ENCODE results near the gene PEX5L. TPM values are rescaled to one million over a fixed set of nuclear protein-coding genes. Genes with fewer than 3 reads are reported as not detected.

The PEX5L gene
- total RNA-seq, result under 0.01 TPM in 2 replicates

- peak; percentile 23 for DNase-seq (ENCODE audit: low read depth)
- peak within 1 kb of the TSS; percentile 9 for H3K4me3 ChIP-seq (ENCODE audit: low read depth, low read length)
- no peak for TF ChIP-seq CTCF (IDR thresholded peaks at IDR 0.05; ENCODE audit: insufficient read depth, low read depth, low read length)
These were observed at the start of gene PEX5L for GRCh38 chr3:180036671-180037455. Gene PEX5L, minus strand, starts transcription at chr3:180036937. Its CDS starts 338 bp downstream, at chr3:180036599.

GRCh38 chr3:180085122-180085710 lies 48.5 kb upstream of the PEX5L start:
- H3K4me3 ChIP-seq (ENCODE audit: low read depth, low read length), result no peak overlapping the region
- DNase-seq (ENCODE audit: low read depth), result no peak
- no peak for TF ChIP-seq CTCF (IDR thresholded peaks at IDR 0.05; ENCODE audit: insufficient read depth, low read depth, low read length)

- DNase-seq (ENCODE audit: low read depth), result no peak
- H3K4me3 ChIP-seq (ENCODE audit: low read depth, low read length), result no peak overlapping the region
- no peak for TF ChIP-seq CTCF (IDR thresholded peaks at IDR 0.05; ENCODE audit: insufficient read depth, low read depth, low read length)
These were observed 46.0 kb upstream of the PEX5L start for GRCh38 chr3:180082699-180083098.

- no peak for TF ChIP-seq CTCF (IDR thresholded peaks at IDR 0.05; ENCODE audit: insufficient read depth, low read depth, low read length)
- DNase-seq (ENCODE audit: low read depth), result no peak
- H3K4me3 ChIP-seq (ENCODE audit: low read depth, low read length), result no peak overlapping the region
These were observed 41.9 kb upstream of the PEX5L start for GRCh38 chr3:180078592-180078991.

- TF ChIP-seq CTCF (IDR thresholded peaks at IDR 0.05; ENCODE audit: insufficient read depth, low read depth, low read length), result no peak
- no peak overlapping the region for H3K4me3 ChIP-seq (ENCODE audit: low read depth, low read length)
- no peak for DNase-seq (ENCODE audit: low read depth)
These were observed 36.8 kb upstream of the PEX5L start for GRCh38 chr3:180073561-180073960.

- H3K4me3 ChIP-seq (ENCODE audit: low read depth, low read length), result no peak overlapping the region
- TF ChIP-seq CTCF (IDR thresholded peaks at IDR 0.05; ENCODE audit: insufficient read depth, low read depth, low read length), result no peak
These were observed 36.0 kb upstream of the PEX5L start for GRCh38 chr3:180072786-180073185.

More at GRCh38 chr3:180072786-180073185, 36.0 kb upstream of the PEX5L start:
- no peak for DNase-seq (ENCODE audit: low read depth)
